GM15510 (cell line): ENCODE results near the gene COL4A6.

Experiments used
- POLR2A ChIP-seq: IDR thresholded peaks from 3 replicates; pipeline ENCODE4 v1.6.1; 2011; ENCODE audit warnings: borderline replicate concordance; ENCODE audit not compliant: insufficient read length; ENCODE audit errors: extremely low read depth

The COL4A6 gene

GRCh38 chrX:108353452-108353851 is 84.8 kb downstream of the COL4A6 start:
- TF ChIP-seq POLR2A: no peak

GRCh38 chrX:108349210-108349609 is 89.0 kb downstream of the COL4A6 start:
- TF ChIP-seq POLR2A: no peak

GRCh38 chrX:108348525-108348924 is 89.7 kb downstream of the COL4A6 start:
- TF ChIP-seq POLR2A: no peak

- TF ChIP-seq POLR2A: no peak
Observed at GRCh38 chrX:108347800-108348199, 90.4 kb downstream of the COL4A6 start.

- TF ChIP-seq POLR2A: no peak
Observed at GRCh38 chrX:108344216-108344615, 94.0 kb downstream of the COL4A6 start.

GRCh38 chrX:108341947-108342346 is 96.3 kb downstream of the COL4A6 start:
- TF ChIP-seq POLR2A: no peak

- TF ChIP-seq POLR2A: no peak
Observed at GRCh38 chrX:108332281-108332680, 105.9 kb downstream of the COL4A6 start.

- no peak for TF ChIP-seq POLR2A
Observed at GRCh38 chrX:108331126-108331909, 106.9 kb downstream of the COL4A6 start.

GRCh38 chrX:108323751-108324150 is 114.5 kb downstream of the COL4A6 start:
- TF ChIP-seq POLR2A: no peak

- no peak for TF ChIP-seq POLR2A
Observed at GRCh38 chrX:108322234-108322633, 116.0 kb downstream of the COL4A6 start.

- TF ChIP-seq POLR2A: no peak
Observed at GRCh38 chrX:108316456-108316855, 121.8 kb downstream of the COL4A6 start.

- TF ChIP-seq POLR2A: no peak
Observed at GRCh38 chrX:108313669-108314068, 124.6 kb downstream of the COL4A6 start.

- TF ChIP-seq POLR2A: no peak
Observed at GRCh38 chrX:108312957-108313356, 125.3 kb downstream of the COL4A6 start.

GRCh38 chrX:108312011-108312410 is 126.2 kb downstream of the COL4A6 start:
- TF ChIP-seq POLR2A: no peak

GRCh38 chrX:108310506-108310905 is 127.7 kb downstream of the COL4A6 start:
- TF ChIP-seq POLR2A: no peak

GRCh38 chrX:108309144-108309543 is 129.1 kb downstream of the COL4A6 start:
- no peak for TF ChIP-seq POLR2A

GRCh38 chrX:108307132-108308085 is 130.8 kb downstream of the COL4A6 start:
- no peak for TF ChIP-seq POLR2A

- TF ChIP-seq POLR2A: no peak
Observed at GRCh38 chrX:108306086-108306485, 132.1 kb downstream of the COL4A6 start.
